BLaER1 (cell line): Measurements from ENCODE around the gene KREMEN2.

ENCODE experiments used
- H3K27ac ChIP-seq: shearing (Covaris generic); formaldehyde crosslinking; 2 replicates; pipeline ENCODE4 v1.8.1; 2022
- H3K27me3 ChIP-seq: shearing (Covaris generic); formaldehyde crosslinking; 2 replicates; pipeline ENCODE4 v1.8.1; 2022
- H3K36me3 ChIP-seq: shearing (Covaris generic); formaldehyde crosslinking; 2 replicates; pipeline ENCODE4 v1.8.1; 2022
- H3K4me1 ChIP-seq: shearing (Covaris generic); formaldehyde crosslinking; 2 replicates; pipeline ENCODE4 v1.8.1; 2022
- H3K4me2 ChIP-seq: shearing (Covaris generic); formaldehyde crosslinking; 2 replicates; pipeline ENCODE4 v1.8.1; 2022
- H3K4me3 ChIP-seq: shearing (Covaris generic); formaldehyde crosslinking; 2 replicates; pipeline ENCODE4 v1.8.1; 2022
- H3K9ac ChIP-seq: shearing (Covaris generic); formaldehyde crosslinking; 2 replicates; pipeline ENCODE4 v1.8.1; 2022
- H3K9me3 ChIP-seq: shearing (Covaris generic); formaldehyde crosslinking; 2 replicates; pipeline ENCODE4 v1.8.1; 2022
- H4K20me1 ChIP-seq: shearing (Covaris generic); formaldehyde crosslinking; 2 replicates; pipeline ENCODE4 v1.8.1; 2022
- Cebpa-rat ChIP-seq: shearing (Covaris generic); IDR thresholded peaks from 2 replicates; pipeline ENCODE4 v1.8.1; 2022

KREMEN2 gene

GRCh38 chr16:2962334-2963073, 1.6 kb upstream of the KREMEN2 start:
- peaks cover 24% of the 10 kb centered on the region for H4K20me1 ChIP-seq
- H3K4me2 ChIP-seq, result peak overlapping the region; percentile 99
- H3K4me3 ChIP-seq, result peak overlapping the region; percentile 84
- H3K9me3 ChIP-seq, result no peaks in the 10 kb centered on the region
- H3K27me3 ChIP-seq, result peaks cover 22% of the 10 kb centered on the region; the same call in 1 of the 2 replicates
- peaks cover 11% of the 10 kb centered on the region; the same call in 1 of the 2 replicates for H3K36me3 ChIP-seq
- H3K9ac ChIP-seq, result peak overlapping the region; percentile 83
- peaks cover 61% of the 10 kb centered on the region for H3K4me1 ChIP-seq
- TF ChIP-seq Cebpa-rat, result no peak
- H3K27ac ChIP-seq, result peak overlapping the region; percentile 60

DNA sequence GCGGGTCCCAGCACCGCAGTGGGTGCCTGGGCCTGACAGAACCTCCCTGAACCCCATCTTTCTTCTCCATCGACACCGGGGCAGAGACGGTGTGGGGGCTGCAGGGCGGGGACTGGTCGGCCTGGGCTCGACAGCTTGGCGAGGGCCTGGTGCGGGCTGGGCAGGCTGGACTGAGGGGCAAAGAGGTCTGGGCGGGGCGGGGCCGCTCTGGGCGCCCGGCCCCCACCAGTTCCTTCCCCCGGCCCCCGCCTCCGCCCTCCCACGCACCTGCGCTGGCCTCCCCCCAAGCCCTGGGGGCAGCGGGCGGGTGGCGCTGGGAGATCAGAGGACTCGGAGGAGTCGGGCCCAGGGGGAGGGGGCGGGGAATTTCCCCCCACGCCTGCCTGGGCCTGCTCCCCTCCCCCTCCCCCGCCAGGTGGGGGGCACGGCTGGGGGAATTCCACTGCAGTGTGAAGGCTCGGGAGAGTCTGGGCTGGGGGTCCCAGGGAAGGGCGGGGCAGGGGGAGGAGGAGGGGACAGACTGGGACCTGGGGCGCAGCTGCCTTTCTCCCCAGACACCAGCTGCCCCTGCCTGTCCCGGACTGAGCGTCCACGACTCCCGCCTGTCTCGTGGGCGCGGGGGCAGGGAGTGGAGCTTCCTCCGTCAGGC, 877 bp upstream of the KREMEN2 start:
- Histone ChIP-seq H3K9me3 (no peaks in the 10 kb centered on the region), H3K27me3 (peaks cover 22% of the 10 kb centered on the region; the same call in 1 of the 2 replicates), H3K4me1 (peaks cover 68% of the 10 kb centered on the region), H3K36me3 (peaks cover 16% of the 10 kb centered on the region; the same call in 1 of the 2 replicates), H3K9ac (peak overlapping the region; percentile 83), H4K20me1 (peaks cover 31% of the 10 kb centered on the region), H3K27ac (peak overlapping the region; percentile 79), H3K4me2 (peak overlapping the region; percentile 99), H3K4me3 (peak overlapping the region; percentile 84)
- no peak for TF ChIP-seq Cebpa-rat

DNA sequence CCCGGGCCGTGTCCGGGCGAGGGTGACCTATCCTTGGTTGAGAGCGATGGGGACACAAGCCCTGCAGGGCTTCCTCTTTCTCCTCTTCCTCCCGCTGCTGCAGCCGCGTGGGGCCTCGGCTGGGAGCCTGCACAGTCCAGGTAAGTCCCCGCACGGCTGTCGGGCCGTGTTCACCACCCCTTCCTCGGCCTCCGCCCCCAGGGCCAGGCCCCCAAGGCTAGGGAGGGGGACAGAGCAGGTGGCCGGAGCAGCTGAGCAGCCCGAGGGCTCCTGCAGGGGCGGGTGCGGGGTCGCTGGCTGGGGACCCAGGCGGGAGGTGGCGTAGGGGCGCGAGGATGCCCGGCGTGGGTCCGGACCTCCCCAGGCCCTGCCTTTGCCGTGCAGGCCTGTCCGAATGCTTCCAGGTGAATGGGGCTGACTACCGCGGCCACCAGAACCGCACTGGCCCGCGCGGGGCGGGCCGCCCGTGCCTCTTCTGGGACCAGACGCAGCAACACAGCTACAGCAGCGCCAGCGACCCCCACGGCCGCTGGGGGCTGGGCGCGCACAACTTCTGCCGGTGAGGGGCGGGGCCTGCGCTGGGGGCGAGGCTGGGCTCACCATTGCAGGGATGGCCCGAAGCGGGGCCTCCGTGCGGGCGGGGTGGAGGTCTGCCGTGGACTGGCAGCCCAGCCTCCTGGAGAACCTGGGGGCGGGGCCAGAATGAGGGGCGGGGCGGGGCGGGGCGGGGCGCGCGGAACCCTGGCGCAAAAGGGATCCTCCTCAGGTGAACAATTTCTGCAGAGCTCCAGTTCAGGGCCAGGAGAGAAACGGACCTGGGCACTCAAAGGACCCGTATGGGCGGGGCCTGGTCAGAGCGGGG, 631 bp downstream of the KREMEN2 start:
- Histone ChIP-seq H3K36me3 (peaks cover 16% of the 10 kb centered on the region; the same call in 1 of the 2 replicates), H4K20me1 (peaks cover 43% of the 10 kb centered on the region), H3K27me3 (peaks cover 22% of the 10 kb centered on the region; the same call in 1 of the 2 replicates), H3K9me3 (no peaks in the 10 kb centered on the region), H3K4me3 (peak overlapping the region; percentile 84), H3K4me1 (peaks cover 64% of the 10 kb centered on the region), H3K9ac (peak overlapping the region; percentile 83), H3K27ac (peak overlapping the region; percentile 79), H3K4me2 (peak overlapping the region; percentile 99)
- TF ChIP-seq Cebpa-rat, result no peak

DNA sequence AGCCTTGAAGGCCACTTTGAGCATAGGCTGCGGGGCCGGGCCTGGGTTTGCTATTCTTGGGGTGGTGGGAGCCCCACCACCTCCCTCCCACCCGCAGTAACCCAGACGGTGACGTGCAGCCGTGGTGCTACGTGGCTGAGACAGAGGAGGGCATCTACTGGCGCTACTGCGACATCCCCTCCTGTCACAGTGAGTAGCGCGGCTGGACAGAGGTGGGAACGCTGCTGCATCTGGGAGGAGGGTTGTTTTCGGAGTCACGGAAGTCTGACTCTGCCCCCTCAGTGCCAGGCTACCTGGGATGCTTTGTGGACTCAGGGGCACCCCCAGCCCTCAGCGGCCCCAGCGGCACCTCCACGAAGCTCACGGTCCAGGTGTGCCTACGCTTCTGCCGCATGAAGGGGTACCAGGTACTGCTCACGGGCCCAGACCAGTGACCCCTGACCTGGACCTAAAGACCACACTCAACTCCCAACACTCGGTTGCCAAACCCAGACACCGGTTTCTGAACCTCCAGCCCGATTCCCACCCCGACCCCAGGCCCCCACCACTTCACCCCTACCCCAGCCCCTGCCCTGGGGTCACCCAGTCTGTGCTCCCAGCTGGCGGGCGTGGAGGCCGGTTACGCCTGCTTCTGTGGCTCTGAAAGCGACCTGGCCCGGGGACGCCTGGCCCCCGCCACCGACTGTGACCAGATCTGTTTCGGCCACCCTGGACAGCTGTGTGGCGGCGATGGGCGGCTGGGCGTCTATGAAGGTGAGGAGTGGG, 2.1 kb downstream of the KREMEN2 start:
- Histone ChIP-seq H3K27me3 (peaks cover 22% of the 10 kb centered on the region; the same call in 1 of the 2 replicates), H3K4me2 (peak overlapping the region; percentile 99), H3K9me3 (no peaks in the 10 kb centered on the region), H3K4me3 (no peak overlapping the region), H3K4me1 (peaks cover 59% of the 10 kb centered on the region), H4K20me1 (peaks cover 58% of the 10 kb centered on the region), H3K36me3 (peaks cover 16% of the 10 kb centered on the region; the same call in 1 of the 2 replicates), H3K9ac (no peak overlapping the region), H3K27ac (no peak overlapping the region)
- TF ChIP-seq Cebpa-rat, result no peak

DNA sequence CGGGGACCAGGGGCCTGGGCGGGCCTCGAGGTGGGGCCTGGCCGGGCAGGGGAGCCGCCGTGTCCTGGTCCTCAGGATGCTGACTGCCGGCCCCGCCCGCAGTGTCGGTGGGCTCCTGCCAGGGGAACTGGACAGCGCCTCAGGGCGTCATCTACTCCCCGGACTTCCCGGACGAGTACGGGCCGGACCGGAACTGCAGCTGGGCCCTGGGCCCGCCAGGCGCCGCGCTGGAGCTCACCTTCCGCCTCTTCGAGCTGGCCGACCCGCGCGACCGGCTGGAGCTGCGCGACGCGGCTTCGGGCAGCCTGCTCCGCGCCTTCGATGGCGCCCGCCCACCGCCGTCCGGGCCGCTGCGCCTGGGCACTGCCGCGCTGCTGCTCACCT, 2.7 kb downstream of the KREMEN2 start:
- no peak overlapping the region for H3K4me3 ChIP-seq
- H3K9ac ChIP-seq, result no peak overlapping the region
- H3K27ac ChIP-seq, result no peak overlapping the region
- peaks cover 64% of the 10 kb centered on the region for H4K20me1 ChIP-seq
- TF ChIP-seq Cebpa-rat, result no peak
- peaks cover 59% of the 10 kb centered on the region for H3K4me1 ChIP-seq
- H3K9me3 ChIP-seq, result no peaks in the 10 kb centered on the region
- peaks cover 22% of the 10 kb centered on the region; the same call in 1 of the 2 replicates for H3K27me3 ChIP-seq
- no peak overlapping the region for H3K4me2 ChIP-seq
- peaks cover 20% of the 10 kb centered on the region; the same call in 1 of the 2 replicates for H3K36me3 ChIP-seq

DNA sequence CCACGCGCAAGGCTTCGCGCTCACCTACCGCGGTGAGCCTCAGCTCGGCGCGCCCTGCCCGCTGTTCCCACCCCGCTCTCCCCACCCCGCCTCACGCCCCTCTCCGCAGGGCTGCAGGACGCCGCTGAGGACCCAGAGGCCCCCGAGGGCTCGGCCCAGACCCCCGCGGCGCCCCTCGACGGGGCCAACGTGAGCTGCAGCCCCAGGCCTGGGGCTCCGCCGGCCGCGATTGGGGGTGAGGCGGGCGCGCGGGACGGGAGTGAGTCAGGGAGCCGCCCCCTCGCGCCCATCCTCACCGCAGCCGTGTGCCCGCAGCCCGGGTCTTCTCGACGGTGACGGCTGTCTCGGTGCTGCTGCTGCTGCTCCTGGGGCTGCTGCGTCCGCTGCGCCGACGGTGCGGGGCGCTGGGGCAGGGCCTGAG, 3.1 kb downstream of the KREMEN2 start:
- no peaks in the 10 kb centered on the region for H3K9me3 ChIP-seq
- peaks cover 23% of the 10 kb centered on the region; the same call in 1 of the 2 replicates for H3K36me3 ChIP-seq
- no peak for TF ChIP-seq Cebpa-rat
- peaks cover 68% of the 10 kb centered on the region for H4K20me1 ChIP-seq
- no peak overlapping the region for H3K4me3 ChIP-seq
- H3K4me1 ChIP-seq, result peaks cover 59% of the 10 kb centered on the region
- H3K27ac ChIP-seq, result no peak overlapping the region
- H3K27me3 ChIP-seq, result peaks cover 19% of the 10 kb centered on the region; the same call in 1 of the 2 replicates
- H3K9ac ChIP-seq, result no peak overlapping the region
- H3K4me2 ChIP-seq, result peak overlapping the region; percentile 97

- Histone ChIP-seq H3K4me3 (peak overlapping the region; percentile 93; the same call in 1 of the 2 replicates), H3K4me1 (peaks cover 59% of the 10 kb centered on the region), H3K9me3 (no peaks in the 10 kb centered on the region), H3K9ac (peak overlapping the region; percentile 92; the same call in 1 of the 2 replicates), H3K36me3 (peaks cover 23% of the 10 kb centered on the region; the same call in 1 of the 2 replicates), H3K27ac (no peak overlapping the region), H3K27me3 (peaks cover 13% of the 10 kb centered on the region; the same call in 1 of the 2 replicates), H4K20me1 (peaks cover 71% of the 10 kb centered on the region), H3K4me2 (peak overlapping the region; percentile 97)
- TF ChIP-seq Cebpa-rat, result no peak
These were observed 3.7 kb downstream of the KREMEN2 start for GRCh38 chr16:2967721-2968161.

GRCh38 chr16:2968368-2968737, 4.3 kb downstream of the KREMEN2 start:
- Histone ChIP-seq H3K4me2 (peak overlapping the region; percentile 97), H4K20me1 (peaks cover 71% of the 10 kb centered on the region), H3K27me3 (peaks cover 10% of the 10 kb centered on the region; the same call in 1 of the 2 replicates), H3K9me3 (no peaks in the 10 kb centered on the region), H3K36me3 (peaks cover 23% of the 10 kb centered on the region; the same call in 1 of the 2 replicates), H3K9ac (peak overlapping the region; percentile 92), H3K27ac (peak overlapping the region; percentile 91), H3K4me3 (peak overlapping the region; percentile 93), H3K4me1 (peaks cover 62% of the 10 kb centered on the region)
- no peak for TF ChIP-seq Cebpa-rat
